Activated gamma-delta T cell treated with Interleukin-2 at 50 U/mL for 16 hours (primary cell): ENCODE data around the gene CCR9.
A peak's percentile ranks its signal among the peaks of the same experiment; 100 is the strongest.

Experiments
- DNase-seq: peaks from one replicate; pipeline ENCODE4 v3.0.0-alpha.2; 2020

The CCR9 gene

DNA sequence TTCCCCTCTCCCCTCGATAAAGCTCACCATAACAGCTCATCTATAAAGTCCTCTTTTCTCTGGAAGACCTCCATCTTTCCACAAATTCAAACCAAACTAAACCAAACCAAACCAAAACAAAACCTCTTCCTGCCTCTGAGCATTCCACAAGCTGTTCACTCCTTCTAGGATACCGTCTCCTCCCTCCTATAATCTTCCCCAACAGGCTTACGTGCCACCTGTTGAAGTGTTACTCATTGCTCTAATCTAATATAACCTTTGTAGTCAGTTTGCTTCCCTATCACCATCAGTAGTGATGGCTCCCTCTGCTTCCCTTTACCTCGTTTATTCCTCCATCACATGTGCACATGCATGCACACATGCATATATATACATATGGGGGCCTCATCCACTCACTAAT is 12.7 kb upstream of the CCR9 start:
- DNase-seq, result no peak

DNA sequence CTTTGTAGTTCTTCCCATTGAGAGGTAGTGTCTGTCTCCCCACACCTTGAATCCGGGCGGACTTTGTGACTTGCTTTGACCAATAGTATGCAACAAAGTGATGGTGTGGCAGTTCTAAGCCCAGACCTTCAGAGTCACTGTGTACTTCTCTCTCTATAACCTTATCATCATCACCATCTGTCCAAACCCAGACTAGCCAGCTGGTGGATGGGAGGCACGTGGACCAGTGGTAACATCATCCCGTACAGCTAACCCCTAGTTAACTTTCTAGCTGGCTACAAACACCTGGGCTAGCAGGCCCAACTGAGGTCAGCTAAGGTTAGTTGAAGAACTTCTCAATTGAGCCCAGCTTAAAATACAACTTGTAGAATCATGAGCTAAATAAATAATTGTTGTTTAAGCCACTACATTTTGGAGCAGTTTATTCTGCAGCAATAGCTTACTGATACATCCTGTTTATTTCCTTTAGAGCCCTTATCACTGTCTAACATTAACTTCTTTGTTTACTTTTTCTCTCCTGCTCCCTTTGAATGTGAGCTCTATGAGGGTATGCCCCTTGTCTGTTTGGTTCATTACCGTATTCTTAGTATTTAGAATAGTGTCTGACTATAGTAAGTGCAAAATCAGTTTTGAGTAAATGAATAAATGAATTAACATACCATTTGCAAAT is 11.5 kb upstream of the CCR9 start:
- DNase-seq, result no peak

DNA sequence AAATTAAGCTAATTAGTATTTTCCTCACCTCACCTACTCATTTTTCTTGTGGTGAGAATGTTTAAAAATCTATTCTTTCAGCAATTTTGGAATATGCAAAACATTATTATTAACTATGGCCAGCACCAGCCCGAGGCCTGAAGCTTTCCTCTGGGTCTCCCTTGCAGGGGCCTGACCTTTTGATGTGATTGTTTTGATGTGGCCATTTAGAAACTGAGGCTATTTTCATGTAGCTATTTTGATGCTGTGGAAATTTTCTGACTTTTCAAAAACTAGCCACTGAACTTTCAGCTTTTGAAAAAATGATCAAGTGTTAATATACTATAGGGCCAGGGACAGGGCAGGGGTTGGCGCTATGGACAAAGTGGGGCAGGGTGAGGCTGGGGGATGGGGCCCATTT is 8.2 kb upstream of the CCR9 start:
- DNase-seq, result no peak

DNA sequence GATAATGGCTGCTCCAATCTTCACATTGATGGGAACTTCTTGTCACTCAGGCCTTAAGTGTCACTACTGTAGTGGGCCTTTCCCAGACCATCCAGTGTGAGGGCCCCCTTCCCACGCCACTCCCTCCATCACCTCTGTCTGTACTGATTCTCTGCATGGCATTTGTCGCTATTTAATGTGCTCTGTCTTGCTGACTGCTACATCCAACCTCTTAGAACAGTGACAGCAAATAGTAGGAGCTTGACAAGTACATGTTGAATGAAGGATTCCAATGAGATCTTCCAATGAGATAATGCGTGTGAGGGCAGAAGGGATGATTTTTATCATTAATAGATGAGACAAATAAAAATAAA is 5.6 kb upstream of the CCR9 start:
- DNase-seq, result no peak

DNA sequence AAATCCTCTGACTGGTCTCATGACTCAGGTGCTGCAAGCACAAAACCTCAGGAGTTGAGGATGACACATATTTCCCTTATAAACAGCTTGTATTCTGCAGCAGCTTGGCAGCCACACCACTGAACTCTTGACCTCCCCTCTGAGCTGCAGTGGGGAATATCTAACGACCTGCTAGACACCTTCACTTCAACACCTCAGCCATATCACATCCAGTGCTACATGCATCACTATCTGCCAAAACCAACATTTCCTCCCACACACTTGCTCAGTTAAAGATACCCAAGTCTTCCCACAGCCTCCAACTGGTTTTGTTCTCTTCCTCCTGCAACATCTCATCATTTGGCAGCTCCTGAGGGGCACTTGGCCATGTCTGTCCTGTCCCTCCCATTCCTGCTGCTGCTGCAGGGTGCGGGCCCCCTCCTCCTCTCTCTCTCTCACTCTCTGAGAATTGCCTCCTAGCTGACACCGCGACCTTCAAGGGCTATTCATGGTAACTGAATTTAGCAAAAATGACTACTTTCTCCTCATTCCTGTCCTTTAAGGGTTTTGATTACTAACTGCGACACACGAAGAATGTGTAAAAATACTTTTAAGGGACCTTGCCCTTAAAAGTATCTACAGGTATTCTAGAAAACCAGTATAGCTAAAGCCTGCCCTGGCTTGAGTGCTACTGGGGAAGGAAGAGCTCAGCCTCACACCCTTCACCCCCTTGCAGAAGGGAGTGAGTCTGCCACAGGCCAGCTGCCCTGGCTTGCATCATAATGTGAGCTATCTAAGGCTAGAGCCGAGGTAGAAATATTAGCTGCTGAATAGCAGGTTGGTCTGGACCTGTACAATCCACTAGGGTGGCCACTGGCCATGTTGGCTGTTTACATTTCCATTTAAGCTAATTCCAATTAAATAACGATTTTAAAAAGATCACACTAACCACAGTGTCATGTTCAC is 5.0 kb upstream of the CCR9 start:
- peak; percentile 57 for DNase-seq

DNA sequence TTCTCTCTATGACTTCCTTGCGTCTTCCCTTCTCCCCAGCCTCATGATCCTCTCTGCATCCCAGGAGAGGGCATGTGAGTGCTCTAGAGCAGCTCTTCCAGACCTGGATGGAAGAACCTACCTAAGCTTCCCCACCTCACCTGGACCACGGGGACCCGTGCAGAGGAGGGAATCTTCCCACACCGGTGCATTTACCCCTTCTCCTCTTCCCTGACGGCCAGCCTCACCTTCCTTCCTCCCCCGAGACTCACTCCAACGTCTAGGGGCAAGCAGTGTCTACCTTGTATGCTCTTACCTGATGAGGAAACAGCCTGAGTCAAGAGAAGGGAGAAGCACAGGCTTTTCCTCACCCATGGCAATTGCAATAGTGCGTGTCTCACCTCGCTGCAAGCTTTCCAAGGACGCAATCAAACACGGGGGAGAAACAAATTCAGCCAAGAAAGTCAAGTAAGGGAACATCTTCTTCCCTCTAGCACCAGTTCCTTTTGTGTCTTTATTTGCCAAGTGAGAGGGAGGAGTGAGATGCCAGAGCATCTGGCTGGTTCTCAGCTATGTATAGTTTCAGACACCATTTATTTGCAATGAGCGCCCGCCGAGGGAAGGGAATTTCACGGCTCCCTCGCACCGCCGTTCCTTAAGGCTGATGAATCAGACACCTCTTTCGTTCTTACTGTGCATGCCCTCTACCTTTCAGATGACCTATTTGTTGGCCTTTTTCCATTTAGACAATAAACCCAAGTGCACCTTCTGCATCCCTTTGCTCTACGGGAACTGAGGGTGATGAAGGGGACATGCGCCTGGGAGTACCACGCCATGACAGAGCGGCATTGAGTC is 1.8 kb upstream of the CCR9 start:
- DNase-seq, result no peak

DNA sequence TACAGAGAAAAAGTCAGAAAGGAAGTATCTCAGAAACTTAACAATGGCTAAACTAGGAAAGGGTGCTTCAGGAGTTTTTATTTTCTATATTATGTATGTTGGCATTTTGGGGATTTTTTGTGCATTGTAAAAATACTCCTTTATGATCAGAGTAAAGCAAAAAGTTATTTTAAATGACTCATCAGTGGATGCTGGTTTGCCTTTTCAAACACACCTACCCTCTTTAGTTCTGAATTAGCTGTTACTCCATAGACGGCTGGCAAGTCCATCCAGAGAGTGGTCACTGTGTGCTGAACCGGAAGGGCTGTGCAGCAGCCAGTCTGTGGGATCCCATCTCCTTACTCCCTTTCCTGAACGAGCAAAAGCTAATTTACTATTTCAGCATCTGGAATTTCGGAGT is 942 bp downstream of the CCR9 start:
- no peak for DNase-seq

DNA sequence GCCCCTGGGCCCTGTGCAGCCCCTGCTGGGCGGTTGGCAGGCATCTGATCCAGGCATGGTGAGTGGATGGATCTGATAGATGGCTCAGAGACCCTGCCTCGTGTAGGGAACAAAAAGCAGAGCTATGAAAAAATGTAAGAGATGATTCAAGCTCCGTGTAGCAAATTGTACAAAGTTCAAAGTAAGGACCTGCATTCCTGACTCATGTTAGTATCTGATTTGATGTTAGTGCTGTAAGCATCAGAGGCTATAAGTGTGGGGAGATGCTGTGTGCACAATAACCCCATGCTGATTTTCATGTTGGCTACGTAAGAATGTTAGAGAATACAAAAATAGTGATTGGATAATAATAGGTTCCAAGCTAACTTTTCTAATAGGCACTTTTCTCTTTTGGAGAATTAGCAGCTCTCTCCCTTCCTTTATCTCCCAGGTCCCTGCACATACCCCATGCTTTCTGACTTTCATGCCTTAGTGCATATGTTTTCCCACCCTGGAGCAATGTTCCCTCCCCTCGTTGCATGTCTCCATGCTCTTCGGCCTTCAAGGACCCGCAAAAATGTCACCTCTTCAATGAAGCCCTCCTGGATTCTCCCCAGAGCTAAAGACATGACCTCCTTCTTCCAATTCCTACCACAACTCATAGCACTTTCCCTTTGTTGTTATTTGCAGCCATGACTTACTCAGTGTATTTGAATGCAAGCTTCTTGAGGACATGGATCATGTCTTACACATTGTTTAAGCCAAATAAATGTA is 1.6 kb downstream of the CCR9 start:
- DNase-seq, result no peak

DNA sequence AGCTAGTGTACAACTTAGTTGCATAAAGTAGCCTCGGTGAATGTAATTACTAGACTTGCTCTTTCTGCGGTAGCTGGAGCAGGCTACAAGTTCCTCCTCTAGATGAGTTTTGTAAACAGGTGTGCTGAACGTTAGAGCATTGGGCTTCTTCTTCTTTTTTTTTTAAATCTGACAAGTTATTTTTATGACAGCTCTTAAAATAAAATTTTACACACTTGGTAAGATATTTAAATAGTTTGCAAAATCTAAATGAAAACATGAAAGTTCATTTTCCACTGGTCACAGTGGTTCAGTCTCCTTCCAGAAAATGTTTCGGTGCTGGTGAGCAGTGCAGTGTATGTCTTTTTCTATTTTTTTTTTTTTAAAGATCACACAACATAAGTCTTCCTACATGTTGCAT is 3.0 kb downstream of the CCR9 start:
- DNase-seq, result no peak

DNA sequence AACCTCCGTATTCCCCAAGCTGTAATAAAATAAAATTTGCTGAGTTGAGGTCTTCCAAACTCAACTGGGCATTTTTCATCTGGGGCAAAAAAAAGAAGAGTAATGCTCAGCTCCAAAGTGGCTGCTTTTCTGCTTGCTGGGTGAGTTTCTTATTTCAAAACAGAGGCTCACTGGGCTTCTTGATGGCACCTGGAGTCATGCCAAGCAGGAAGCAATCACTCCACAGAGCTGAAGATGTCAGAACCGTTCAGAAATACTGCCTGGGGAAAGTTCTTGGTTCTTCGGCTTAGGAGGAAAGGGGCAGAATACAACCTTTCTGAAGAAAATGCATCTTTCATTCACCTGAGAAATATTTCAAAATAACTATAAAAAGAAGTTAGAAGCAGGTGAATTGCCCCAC is 4.1 kb downstream of the CCR9 start:
- no peak for DNase-seq

DNA sequence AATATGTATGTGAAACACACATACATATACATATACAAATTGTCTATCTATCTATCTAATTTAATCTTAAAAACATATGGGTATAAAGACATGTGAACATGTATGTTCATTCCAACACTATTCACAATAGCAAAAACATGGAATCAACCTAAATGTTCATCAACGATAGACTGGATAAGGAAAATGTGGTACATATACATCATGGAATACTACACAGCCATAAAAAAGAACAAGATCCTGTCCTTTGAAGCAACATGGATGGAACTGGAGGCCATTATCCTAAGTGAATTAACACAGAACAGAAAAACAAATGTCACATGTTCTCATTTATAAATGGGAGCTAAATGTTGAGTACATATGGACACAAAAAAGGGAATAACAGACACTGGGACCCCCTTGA is 5.8 kb downstream of the CCR9 start:
- no peak for DNase-seq

DNA sequence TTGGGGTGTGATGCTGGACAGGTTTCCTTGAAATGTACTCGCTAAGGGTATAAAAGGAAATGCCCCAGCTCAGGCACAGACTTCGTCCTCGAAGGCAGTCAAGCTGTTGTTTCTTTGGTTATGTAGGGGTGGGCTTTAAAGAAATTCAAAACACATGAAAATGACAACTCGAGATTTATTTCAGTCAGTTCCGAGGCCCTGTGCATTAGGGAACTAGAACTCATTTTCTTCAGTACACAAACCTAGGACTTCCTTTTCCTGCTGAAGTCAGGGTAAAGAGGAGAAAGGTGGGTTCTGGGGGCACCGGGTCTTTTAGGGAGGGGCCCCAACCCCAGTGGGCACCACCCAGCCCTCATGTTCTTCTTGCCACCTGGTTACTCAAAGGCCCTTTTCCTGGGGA is 7.7 kb downstream of the CCR9 start:
- no peak for DNase-seq

DNA sequence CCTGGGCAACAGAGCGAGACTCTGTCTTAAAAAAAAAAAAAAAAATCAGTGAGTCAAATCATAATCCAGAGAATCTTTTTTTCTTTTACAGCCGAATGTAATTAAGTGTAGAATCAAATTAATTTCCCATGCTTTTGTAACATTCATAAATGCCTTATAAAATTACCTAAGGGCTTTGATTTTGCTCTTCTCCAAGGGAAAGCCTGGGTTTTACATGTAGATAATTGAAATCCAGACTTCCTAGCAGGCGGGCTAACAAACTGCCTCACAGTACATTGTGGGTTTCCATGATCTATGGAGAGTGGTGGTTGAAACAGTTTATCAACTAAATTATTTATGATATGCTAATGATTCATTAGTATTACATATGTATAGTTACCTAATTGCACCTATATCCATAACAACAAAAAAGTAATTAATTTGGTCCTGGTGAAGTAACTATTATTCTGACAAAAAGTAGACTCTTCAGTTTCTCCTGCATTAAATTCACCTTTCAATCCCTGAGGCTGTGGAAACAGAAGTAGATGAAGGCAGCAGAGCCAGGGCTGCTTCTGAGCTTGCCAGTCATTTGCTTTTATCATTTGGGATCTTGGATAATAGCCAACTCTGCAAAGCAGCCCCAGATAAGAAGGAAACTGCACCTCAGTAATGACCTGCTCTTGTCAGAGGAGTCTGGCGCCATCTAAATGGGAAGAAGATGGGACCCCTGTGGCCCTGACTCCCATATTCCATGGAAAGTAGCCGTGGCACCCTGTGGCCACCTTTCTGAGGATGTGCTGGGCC is 9.5 kb downstream of the CCR9 start:
- no peak for DNase-seq

DNA sequence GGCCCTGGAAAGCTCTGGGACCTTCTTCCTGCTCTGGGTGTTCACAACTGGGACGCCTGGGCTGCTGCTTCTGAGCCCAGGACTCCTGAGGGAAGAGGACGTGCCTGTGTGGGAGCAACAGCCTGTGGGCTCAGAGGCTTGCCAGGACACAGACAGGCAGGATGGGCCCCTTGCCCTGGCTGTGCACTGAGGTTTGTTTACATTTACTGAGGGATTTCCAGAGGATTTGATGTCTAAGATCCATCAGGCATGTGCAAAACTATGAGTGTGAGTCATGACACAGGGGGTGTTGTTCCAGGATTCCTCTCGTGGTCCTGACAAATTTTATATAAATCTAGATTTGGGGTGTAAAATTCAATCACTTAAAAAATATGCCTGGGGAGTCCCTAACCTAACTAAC is 10.6 kb downstream of the CCR9 start:
- DNase-seq, result no peak

DNA sequence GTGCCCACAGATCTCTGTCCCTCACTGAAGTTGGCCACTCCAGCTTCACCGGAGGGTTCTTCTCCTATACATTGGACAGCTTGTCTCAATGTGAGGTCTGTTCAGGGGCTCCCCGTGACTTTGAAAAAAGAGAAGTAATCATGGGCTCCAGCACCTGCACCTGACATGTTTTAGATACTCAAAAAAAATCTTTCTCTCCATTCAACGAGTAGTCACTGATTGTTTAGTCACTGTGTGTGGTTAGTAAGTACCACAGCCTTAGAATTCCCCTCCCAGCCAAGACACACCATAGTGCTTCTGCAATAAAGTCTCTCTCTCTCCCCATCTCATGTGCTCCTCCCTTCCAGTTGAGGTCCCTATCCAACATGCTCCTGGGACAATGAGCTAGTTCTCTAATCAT is 18.6 kb downstream of the CCR9 start:
- DNase-seq, result no peak

DNA sequence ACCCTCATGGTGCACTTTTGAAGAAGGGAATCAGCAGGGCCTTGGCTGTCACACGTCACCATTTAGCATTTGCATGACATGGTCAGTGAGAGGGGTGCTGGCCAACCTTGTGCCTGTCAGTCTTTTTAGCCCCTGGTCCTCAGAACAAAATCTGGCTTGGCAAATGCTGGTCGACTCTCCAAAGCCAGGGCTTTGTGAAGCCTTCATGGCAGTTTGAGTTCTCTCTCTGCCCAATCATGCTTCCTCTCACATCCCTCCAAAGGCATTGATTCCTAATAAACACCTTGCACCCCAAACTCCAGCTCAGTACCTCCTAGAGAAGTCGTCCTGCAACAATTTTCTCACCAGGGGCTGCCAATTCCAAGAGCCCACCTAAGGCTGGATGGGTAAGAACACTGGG is 19.4 kb downstream of the CCR9 start:
- DNase-seq, result no peak

DNA sequence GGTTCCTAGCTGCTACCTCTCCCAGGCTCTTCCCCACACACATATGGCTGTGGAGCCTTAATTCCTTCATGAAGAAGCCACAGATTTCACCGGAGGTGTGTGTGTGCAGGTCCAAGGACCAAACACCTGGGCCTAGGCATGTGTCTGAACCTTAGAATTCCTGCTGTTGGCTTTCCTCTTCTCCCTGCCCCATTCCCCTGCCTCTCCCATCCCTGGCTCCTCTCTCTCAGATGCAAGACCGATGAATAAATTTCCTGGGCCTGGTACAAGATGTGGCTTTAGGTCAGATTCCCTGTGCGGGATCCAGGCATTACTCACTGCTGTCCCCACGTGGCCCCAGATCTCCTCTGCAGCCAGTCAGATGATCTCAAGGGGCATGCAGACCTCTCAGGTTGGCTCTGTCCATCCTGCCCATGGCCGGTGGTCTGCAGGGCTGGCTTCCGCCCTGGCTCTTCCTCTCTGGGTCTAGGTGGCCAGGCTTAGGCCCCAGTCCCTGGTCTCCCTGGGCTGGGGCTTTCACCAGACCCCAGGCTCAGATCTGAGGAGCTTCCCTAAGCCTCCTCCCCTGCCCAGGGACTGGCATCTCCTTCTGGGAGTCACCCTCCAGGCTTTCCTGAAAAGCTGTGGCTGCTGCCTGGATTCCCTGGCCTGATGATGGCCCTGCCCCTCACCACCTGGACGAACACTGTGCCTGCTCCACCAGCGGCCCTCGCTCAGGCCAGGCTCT is 20.5 kb downstream of the CCR9 start:
- no peak for DNase-seq

DNA sequence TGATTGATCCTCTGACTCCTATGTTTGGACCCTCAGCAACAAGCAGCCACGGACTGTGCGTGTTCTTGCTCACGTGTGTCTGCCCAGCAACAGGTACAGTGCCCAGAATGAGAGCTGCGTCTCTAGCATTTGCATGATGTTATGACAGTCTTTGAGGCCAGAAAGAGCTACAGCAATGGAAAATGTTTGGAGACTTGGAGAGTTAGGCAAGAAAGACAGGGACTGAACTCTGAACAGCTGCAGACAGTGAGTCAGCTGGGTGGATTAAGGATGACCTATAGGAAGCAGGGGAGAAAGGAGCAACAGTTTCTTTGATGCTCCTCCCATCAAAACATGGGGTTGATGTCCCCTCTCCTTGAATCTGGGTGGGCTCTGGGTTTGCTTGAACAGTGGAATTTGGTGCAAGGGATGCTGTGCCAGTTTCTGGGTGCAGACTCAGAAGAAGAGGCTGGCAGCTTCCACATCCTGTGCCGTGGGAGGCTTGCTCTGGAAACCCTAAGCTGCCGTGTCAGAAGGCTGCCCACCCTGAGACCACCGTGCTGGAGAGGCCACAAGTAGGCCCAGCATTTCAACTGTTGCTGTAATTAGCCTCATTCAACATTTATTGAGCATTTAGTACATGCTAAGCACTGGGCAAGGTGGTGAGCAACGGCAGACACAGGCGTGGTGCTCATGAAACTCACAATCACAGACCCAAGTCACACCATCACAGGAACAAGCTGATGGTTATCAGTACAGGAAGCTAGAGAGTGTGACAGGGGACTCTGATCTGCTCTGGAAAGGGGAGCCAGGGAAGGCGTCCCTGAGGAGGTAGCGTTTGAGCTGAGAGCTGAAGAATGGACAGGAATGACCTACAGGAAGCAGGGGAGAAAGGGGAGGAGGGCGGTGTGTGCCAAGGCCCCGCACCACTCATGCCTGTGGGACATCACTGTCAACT is 21.7 kb downstream of the CCR9 start:
- peak; percentile 15 for DNase-seq

DNA sequence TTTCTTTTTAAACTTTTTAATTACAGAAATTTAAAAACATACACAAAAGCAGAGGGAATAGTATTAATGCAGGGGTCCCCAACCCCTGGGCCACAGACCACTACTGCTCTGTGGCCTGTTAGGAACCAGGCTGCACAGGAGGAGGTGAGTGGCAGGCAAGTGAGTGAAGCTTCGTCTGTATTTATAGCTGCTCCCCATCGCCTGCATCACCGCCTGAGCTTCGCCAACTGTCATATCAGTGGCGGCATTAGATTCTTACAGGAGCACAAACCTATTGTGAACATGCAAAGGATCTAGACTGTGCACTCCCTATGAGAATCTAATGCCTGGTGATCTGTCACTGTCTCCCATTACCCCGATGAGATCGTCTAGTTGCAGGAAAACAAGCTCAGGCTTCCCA is 22.4 kb downstream of the CCR9 start:
- DNase-seq, result no peak

DNA sequence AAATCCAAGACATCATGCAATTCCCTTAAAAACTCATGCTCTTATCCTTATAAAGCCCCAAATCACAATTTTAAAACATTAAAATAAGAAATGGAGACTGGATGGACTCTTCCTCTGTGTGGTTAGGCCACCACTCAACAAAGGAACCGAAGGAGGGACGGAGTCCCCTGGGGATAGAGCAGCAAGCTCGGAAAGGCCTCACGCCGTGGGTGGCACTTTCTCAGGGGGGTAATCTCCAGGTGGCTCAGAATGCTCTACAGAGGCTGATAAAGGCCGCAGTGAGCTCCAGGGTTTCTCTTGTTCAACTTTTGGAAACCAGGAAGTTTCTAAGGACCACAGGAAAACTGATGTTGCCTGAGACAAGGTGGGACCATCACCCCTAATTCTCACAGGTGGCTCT is 23.2 kb downstream of the CCR9 start:
- DNase-seq, result no peak
